Right renal cortex interstitium (tissue), 3 donors: Measurements from ENCODE around the gene TRIM29. TPM values are rescaled to one million over a fixed set of nuclear protein-coding genes. Genes with fewer than 3 reads are reported as not detected.

ENCODE experiments used
- DNase-seq, 3 donors: peaks; one replicate each; pipeline ENCODE4 v3.0.0-alpha.2; 2013; ENCODE audit warnings: low read depth in 3 of 3, low spot score in 2 of 3
- polyA plus RNA-seq, 3 donors: library from polyadenylated mRNA; unstranded; fragments of 120-200 nt; gene quantifications; one replicate each; pipeline ENCODE4 v1.2.1, GENCODE V29; 2013; ENCODE audit not compliant: insufficient read length in 3 of 3

The TRIM29 gene
- polyA plus RNA-seq, 3 donors = 0.98 to 1.5 (median 1.0) TPM

DNA sequence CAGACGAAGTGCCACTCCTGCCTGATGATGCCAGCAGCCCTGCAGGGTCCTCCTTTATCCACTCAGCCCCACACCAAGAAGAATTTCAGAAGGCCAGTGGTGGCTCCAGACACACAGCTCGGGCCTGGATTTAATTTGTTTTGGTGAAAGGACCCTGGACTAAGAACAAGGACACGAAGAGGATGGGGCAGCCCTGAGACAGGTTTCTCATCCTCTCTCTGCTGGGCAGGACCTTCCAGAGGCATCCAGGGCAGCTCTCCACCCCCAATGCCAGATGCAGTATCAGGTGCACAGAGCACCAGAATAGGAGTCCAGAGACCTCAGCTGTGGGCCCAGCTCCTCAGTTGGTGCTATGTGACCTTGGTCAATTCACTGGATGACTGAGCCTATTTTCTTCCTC, 72.0 kb downstream of the TRIM29 start:
- DNase-seq = no peak

DNA sequence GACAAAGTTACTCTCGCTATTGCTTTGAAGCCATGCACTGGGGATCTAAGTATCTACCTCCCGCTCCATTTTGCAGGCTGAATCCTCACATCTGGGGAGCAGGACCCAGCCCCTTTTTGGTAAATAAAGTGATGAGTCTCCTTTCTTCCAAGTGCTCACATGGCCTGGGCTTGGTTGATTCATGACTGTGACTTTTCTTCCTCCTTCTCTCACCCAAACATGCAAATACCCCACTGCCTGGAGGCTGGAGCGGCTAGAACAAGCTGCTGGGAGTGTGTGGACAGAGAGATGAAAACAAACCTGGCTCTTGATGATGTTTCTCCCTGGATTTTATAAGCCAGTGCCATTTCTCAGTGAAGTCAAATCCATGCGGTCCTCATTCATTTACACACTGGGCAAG, 72.7 kb downstream of the TRIM29 start:
- DNase-seq = no peak

DNA sequence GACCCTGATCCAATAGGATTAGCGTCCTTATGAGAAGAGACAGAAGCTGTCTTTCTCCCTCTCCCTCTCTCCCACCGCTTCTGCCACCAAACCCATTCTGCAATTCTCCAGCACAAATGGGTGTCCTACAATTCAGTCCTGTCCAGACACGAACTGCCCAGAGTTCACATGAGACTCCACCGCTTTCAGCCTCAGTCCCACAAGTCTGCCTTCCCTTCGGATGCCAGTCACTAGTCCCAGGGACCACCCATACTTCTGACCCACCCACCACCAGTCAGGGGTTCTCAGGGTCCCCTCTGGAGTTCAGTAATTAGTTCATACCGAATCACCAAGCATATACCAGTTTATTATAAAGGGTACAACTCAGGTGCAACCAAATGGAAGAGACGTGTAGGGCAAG, 73.6 kb downstream of the TRIM29 start:
- DNase-seq = no peak

DNA sequence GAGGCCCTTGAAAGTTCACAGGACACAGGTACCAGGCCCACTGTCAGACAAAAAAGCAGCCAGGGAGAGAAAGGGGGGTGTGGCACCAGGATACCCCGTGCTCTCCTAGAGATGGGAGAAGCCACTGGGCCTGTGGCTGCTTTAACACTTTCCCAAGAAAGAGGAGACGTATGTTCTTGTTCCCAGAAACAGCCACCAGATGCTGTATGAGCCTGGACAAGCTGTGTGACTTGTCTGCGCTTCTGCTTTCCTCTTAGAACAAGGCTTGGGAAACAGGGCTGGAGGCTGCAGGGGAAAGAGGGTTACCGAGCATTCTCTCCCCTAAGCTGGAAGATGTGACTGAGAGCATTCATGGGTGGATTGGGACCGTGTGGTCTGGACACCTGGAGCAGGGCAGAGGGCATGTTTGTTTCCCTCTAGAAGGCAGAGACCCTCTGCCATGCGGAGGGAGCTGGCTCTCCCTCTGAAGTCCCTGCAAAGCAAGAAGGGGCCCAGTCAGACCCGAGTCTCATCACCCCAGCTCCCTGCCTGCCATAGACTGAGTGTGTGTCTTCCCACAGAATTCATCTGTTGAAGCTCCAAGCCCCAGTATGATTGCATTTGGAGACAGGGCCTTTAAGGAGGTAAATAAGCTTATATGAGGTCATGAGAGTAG, 74.1 kb downstream of the TRIM29 start:
- no peak for DNase-seq

DNA sequence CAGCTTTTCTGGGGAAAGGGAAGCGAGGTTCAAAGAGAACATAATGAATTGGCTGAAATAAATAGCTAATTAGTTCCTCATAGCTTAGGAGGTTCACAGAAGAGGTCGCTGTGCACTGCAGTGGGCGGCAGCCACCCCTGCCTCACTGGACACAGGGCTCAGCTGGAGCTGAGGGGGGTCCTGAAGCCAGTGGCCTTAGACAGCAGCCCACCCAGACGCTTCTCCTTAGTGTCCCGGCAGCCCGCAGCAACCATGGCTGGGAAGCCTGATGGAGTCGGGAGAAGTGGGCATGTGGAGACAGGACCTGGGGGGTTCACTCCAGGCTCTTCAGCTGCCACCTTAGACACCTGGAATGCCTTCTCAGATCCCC, 75.4 kb downstream of the TRIM29 start:
- DNase-seq = no peak

DNA sequence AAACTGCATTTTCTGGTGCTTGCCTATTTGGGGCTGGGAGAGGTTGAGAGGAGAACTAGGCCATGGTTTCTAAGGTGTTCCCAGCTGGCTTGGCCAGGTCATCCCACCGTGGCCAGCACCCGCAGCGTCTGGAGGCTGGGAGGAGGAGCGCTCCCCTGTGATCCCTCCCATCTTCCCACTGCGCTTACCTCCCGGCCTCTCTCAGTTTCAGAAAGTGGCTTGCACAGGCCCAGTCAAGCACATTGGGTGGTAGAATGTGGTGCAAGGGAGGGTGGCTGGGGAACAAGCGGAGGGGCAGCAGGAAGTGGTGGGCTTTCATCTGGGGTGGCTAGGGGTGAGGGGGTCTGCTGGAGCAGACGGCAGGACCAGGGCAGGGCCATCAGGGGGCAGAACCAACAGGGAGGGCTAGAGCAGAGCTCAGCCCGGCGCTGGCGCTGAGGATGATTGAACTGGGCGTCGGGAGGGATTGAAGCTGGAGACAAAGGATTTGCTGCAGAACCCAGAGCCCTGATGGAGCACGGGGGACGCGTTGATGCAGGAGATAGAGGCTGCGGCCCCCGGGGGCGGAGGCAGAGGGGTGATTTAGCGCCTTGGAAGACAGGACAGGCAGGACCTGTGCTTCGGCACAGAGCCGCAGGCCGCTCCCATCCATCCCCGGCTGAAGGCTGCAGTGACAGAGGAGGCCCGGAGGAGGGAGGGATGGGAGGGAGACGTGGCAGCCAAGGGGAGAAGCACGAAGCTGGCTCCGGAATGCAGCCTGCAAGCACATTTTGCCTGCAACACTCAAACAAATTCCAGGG, 76.0 kb downstream of the TRIM29 start:
- peak; percentile 36 to 46 (median 45) for DNase-seq

Other genes starting within 250 kb of the TRIM29 start
- gene OAF, start 72.9 kb upstream of the TRIM29 start, polyA plus RNA-seq = 10 to 100 TPM; 27.4 to 33.5 (median 30.0) TPM
- gene POU2F3, start 102.0 kb upstream of the TRIM29 start, polyA plus RNA-seq = 1 to 10 TPM in 1 of 3 donors, under 1 TPM in 2; 0.35 to 1.2 (median 0.75) TPM
- 10 to 100 TPM; 11.0 to 12.5 (median 11.6) TPM for gene TLCD5, start 187.2 kb upstream of the TRIM29 start, polyA plus RNA-seq
- gene ARHGEF12, start 198.3 kb upstream of the TRIM29 start, polyA plus RNA-seq = 100 to 1,000 TPM; 128 to 141 (median 128) TPM